Calu3 (cell line): ENCODE results near the gene PCSK4. TPM values are rescaled to one million over a fixed set of nuclear protein-coding genes. Genes with fewer than 3 reads are reported as not detected.
A peak's percentile ranks its signal among the peaks of the same experiment; 100 is the strongest.
"Not testable (repeated sequence)": the region's sequence is repeated elsewhere in the genome, so short reads cannot be mapped to it uniquely, and the experiment has no call there.

Experiments used
- BruUV-seq: library from RNA; stranded (reverse); fragments of 400-500 nt; replicated peaks from 2 replicates; lab custom pipeline; 2021; lab: Mats Ljungman, UMichigan
- CTCF ChIA-PET: fragments of 300-600 bp; sonication (Branson Sonifier 250); formaldehyde crosslinking; loops from one replicate; lab custom pipeline; 2022; ENCODE audit warnings: antibody characterized with exemption; lab: Charles Lee
- DNase-seq: peaks from one replicate; pipeline ENCODE4 v3.0.0; 2022
- H3K27ac Mint-ChIP-seq: one replicate; pipeline ENCODE4 v1.8.0; 2022; ENCODE audit warnings: mixed read lengths; ENCODE audit not compliant: unreplicated experiment
- H3K27me3 Mint-ChIP-seq: one replicate; pipeline ENCODE4 v1.8.0; 2022; ENCODE audit warnings: mixed read lengths; ENCODE audit not compliant: unreplicated experiment
- H3K36me3 Mint-ChIP-seq: one replicate; pipeline ENCODE4 v1.8.0; 2022; ENCODE audit warnings: mild to moderate bottlenecking, moderate library complexity, mixed read lengths; ENCODE audit not compliant: insufficient read depth, unreplicated experiment
- H3K4me1 Mint-ChIP-seq: one replicate; pipeline ENCODE4 v1.8.0; 2022; ENCODE audit warnings: mild to moderate bottlenecking, low read depth, mixed read lengths; ENCODE audit not compliant: unreplicated experiment
- H3K4me3 Mint-ChIP-seq: one replicate; pipeline ENCODE4 v1.8.0; 2022; ENCODE audit warnings: mild to moderate bottlenecking, low read depth, moderate library complexity, mixed read lengths; ENCODE audit not compliant: unreplicated experiment
- H3K9me3 Mint-ChIP-seq: one replicate; pipeline ENCODE4 v1.8.0; 2022; ENCODE audit warnings: low read depth, mixed read lengths; ENCODE audit not compliant: unreplicated experiment
- CTCF ChIP-seq: fragments of 200-600 bp; IDR thresholded peaks from one replicate; pipeline ENCODE4 v1.8.0; 2022; ENCODE audit warnings: antibody characterized with exemption; ENCODE audit not compliant: unreplicated experiment
- intact Hi-C: fragments of 100-400 bp; cut with micrococcal nuclease; formaldehyde crosslinking; loops from one replicate; pipeline ENCODE4 v1.10.0; 2022; ENCODE audit not compliant: unreplicated experiment
- total RNA-seq: library from RNA; stranded (reverse); gene quantifications from 2 replicates; pipeline ENCODE4 v1.2.3, GENCODE V29; 2022

Gene PCSK4
- total RNA-seq, 1 experiment from 2014 or later = 5.5 TPM

- no peak for DNase-seq
- Mint-ChIP-seq H3K4me1 (no peaks in the 10 kb centered on the region), H3K27me3 (peaks cover 3% of the 10 kb centered on the region), H3K4me3 (no peak overlapping the region), H3K36me3 (peaks cover 71% of the 10 kb centered on the region), H3K9me3 (no peaks in the 10 kb centered on the region), H3K27ac (no peak overlapping the region)
- BruUV-seq = no TSS peak
- intact Hi-C loops = no loop called here
- CTCF ChIA-PET = no interaction called here
- TF ChIP-seq CTCF = no peak
These were observed 48.3 kb downstream of the PCSK4 start for GRCh38 chr19:1441677-1442438.

- Mint-ChIP-seq H3K27ac (no peak overlapping the region), H3K4me1 (no peaks in the 10 kb centered on the region)
These were observed 49.1 kb downstream of the PCSK4 start for GRCh38 chr19:1441022-1441426.

GRCh38 chr19:1440418-1440801, 49.7 kb downstream of the PCSK4 start:
- H3K4me3 Mint-ChIP-seq = peak overlapping the region; percentile 95
- H3K27ac Mint-ChIP-seq = peak overlapping the region; percentile 27
- CTCF ChIA-PET = no interaction called here
- peaks cover 66% of the 10 kb centered on the region for H3K36me3 Mint-ChIP-seq
- no peak for TF ChIP-seq CTCF
- no peak for DNase-seq
- BruUV-seq = no TSS peak
- no peaks in the 10 kb centered on the region for H3K9me3 Mint-ChIP-seq
- H3K4me1 Mint-ChIP-seq = no peaks in the 10 kb centered on the region
- intact Hi-C loops = no loop called here
- no peaks in the 10 kb centered on the region for H3K27me3 Mint-ChIP-seq

More at GRCh38 chr19:1441022-1441426, 49.1 kb downstream of the PCSK4 start:
- peaks cover 71% of the 10 kb centered on the region for H3K36me3 Mint-ChIP-seq
- H3K4me3 Mint-ChIP-seq = peak overlapping the region; percentile 95
- H3K9me3 Mint-ChIP-seq = no peaks in the 10 kb centered on the region
- no peaks in the 10 kb centered on the region for H3K27me3 Mint-ChIP-seq
- intact Hi-C loops = no loop called here
- no TSS peak for BruUV-seq
- no peak for DNase-seq
- no peak for TF ChIP-seq CTCF
- CTCF ChIA-PET = no interaction called here

GRCh38 chr19:1439525-1440417, 50.4 kb downstream of the PCSK4 start:
- H3K27me3 Mint-ChIP-seq, H3K4me1 Mint-ChIP-seq, BruUV-seq, H3K9me3 Mint-ChIP-seq, intact Hi-C loops, DNase-seq, CTCF ChIA-PET: not testable (repeated sequence)
- H3K4me3 Mint-ChIP-seq = peak overlapping the region; percentile 95
- peaks cover 60% of the 10 kb centered on the region for H3K36me3 Mint-ChIP-seq
- H3K27ac Mint-ChIP-seq = peak overlapping the region; percentile 99
